Brain microvascular endothelial cell (primary cell): Measurements from ENCODE around the gene DIP2B.

Source experiments
- DNase-seq: peaks from one replicate; pipeline ENCODE4 v3.0.0-alpha.2; 2020
- H3K27ac ChIP-seq: fragments of 250-450 bp; sonication (Bioruptor Pico); 2 replicates; pipeline ENCODE4 v1.5.1; 2020; ENCODE audit warnings: mild to moderate bottlenecking, moderate library complexity
- H3K27me3 ChIP-seq: fragments of 250-450 bp; sonication (Bioruptor Pico); replicated peaks from 2 replicates; pipeline ENCODE4 v1.5.1; 2020; ENCODE audit warnings: mild to moderate bottlenecking
- H3K36me3 ChIP-seq: fragments of 250-450 bp; sonication (Bioruptor Pico); replicated peaks from 2 replicates; pipeline ENCODE4 v1.5.1; 2020; ENCODE audit warnings: mild to moderate bottlenecking
- H3K4me3 ChIP-seq: 2 replicates; pipeline ENCODE4 v1.5.1; 2011; ENCODE audit warnings: low read depth, mild to moderate bottlenecking, control low read depth, low read length, moderate library complexity
- in situ Hi-C: cut with HindIII; loops from 2 replicates; pipeline ENCODE4 v1.10.0; 2017; ENCODE audit warnings: low sequenced_read_pairs, low pct_ligation_motif_present
- TF ChIP-seq, protein P1 (sequence below): IDR thresholded peaks from 2 replicates; pipeline ENCODE4 v1.5.1; 2011; ENCODE audit warnings: low read depth, mild to moderate bottlenecking, moderate library complexity, low read length, control low read depth, inconsistent platforms; ENCODE audit errors: missing control alignments

The DIP2B gene

GRCh38 chr12:50564237-50564947 is 59.6 kb downstream of the DIP2B start:
- Histone ChIP-seq H3K4me3 (no peak overlapping the region), H3K27me3 (no peaks in the 10 kb centered on the region), H3K27ac (no peak overlapping the region), H3K36me3 (no peaks in the 10 kb centered on the region)
- no peak for DNase-seq
- TF ChIP-seq, protein P1, sequence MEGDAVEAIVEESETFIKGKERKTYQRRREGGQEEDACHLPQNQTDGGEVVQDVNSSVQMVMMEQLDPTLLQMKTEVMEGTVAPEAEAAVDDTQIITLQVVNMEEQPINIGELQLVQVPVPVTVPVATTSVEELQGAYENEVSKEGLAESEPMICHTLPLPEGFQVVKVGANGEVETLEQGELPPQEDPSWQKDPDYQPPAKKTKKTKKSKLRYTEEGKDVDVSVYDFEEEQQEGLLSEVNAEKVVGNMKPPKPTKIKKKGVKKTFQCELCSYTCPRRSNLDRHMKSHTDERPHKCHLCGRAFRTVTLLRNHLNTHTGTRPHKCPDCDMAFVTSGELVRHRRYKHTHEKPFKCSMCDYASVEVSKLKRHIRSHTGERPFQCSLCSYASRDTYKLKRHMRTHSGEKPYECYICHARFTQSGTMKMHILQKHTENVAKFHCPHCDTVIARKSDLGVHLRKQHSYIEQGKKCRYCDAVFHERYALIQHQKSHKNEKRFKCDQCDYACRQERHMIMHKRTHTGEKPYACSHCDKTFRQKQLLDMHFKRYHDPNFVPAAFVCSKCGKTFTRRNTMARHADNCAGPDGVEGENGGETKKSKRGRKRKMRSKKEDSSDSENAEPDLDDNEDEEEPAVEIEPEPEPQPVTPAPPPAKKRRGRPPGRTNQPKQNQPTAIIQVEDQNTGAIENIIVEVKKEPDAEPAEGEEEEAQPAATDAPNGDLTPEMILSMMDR, result no peak
- in situ Hi-C loops, result no loop called here

GRCh38 chr12:50564948-50565297 is 60.1 kb downstream of the DIP2B start:
- H3K4me3 ChIP-seq, result no peak overlapping the region
- TF ChIP-seq, protein P1, result no peak
- DNase-seq, result no peak
- H3K27ac ChIP-seq, result no peak overlapping the region
- no peaks in the 10 kb centered on the region for H3K36me3 ChIP-seq
- in situ Hi-C loops, result no loop called here
- no peaks in the 10 kb centered on the region for H3K27me3 ChIP-seq

GRCh38 chr12:50566066-50566465 is 61.3 kb downstream of the DIP2B start:
- H3K36me3 ChIP-seq, result no peaks in the 10 kb centered on the region
- no peak overlapping the region for H3K4me3 ChIP-seq
- H3K27me3 ChIP-seq, result no peaks in the 10 kb centered on the region
- H3K27ac ChIP-seq, result no peak overlapping the region
- no peak for DNase-seq
- in situ Hi-C loops, result no loop called here
- TF ChIP-seq, protein P1, result no peak

DNA sequence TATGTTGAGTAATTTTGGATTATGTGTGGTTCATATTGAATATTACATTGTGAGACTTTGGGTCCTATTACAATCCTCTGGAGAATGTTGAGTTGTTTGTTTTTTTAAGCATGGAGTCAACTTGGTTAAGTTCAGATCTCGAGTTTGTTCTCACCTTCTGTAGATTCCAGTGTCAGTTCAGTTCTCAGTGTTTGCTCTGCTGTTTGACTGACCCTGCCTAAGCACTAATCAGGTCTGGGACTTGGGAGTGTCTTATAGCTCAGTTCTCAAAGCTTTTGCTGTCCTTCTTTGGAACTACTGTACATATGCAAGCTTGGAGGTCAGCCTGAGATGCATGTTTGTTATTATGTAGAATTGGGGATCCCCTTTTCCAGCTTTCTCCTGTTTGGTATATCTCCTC is 63.1 kb downstream of the DIP2B start:
- H3K36me3 ChIP-seq, result no peaks in the 10 kb centered on the region
- H3K27me3 ChIP-seq, result no peaks in the 10 kb centered on the region
- in situ Hi-C loops, result no loop called here
- peak overlapping the region; percentile 6 for H3K27ac ChIP-seq
- H3K4me3 ChIP-seq, result no peak overlapping the region
- DNase-seq, result no peak
- TF ChIP-seq, protein P1, result no peak

DNA sequence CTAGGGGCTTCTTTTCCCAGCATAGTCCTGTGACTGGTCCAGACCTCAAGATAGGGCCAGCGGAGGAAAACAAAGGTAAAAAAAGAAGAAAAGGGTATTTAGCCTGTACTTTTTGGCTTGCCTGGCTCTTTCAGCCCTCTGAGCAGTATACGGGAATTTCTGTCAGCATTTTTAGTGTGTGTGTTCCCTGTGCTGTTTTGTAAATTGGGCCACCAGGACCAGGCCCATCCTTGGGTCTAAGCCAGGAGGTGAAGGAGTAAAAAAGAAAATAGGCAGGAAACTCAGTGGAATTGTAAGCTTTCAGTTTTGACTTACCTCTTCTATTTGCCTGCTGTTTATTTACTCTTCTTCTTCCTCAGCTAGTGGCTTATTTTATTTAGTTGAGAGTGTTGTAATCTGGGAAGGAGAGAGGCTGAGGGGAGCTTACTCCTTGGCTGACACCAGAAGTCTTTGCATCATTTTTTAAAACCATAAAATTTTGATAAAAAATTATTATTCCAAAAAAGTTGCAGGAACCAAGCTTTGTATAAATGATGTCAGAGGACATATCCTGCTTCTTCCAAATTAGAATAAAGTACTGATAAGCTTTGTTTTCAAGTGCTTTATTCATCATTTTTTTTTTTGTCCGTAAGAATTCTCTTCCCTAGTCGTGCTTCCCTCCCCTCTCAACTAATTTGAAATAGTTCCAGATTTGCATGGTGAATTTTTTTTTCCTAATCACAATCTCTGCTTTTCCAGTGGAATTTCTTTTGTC is 63.7 kb downstream of the DIP2B start:
- in situ Hi-C loops, result no loop called here
- H3K36me3 ChIP-seq, result no peaks in the 10 kb centered on the region
- no peak for DNase-seq
- no peaks in the 10 kb centered on the region for H3K27me3 ChIP-seq
- TF ChIP-seq, protein P1, result no peak
- H3K27ac ChIP-seq, result peak overlapping the region; percentile 6
- no peak overlapping the region for H3K4me3 ChIP-seq
